Activated naive CD4-positive, alpha-beta T cell treated with anti-CD3 and anti-CD28 coated beads, Interleukin-2, amount 50 U/mL, for 72 hours (primary cell): ENCODE data around the gene SLC13A2. TPM values are rescaled to one million over a fixed set of nuclear protein-coding genes. Genes with fewer than 3 reads are reported as not detected.

Experiments used
- ATAC-seq, 2 donors: fragments of 150-1000 bp; cut with Tn5 transposase; 2 replicates each; pipeline ENCODE4 v1.10.0; 2021; ENCODE audit warnings: mild to moderate bottlenecking in 2 of 2, moderate library complexity in 2 of 2
- DNase-seq, 2 donors: peaks; one replicate each; pipeline ENCODE4 v3.0.0; 2021 to 2022; ENCODE audit warnings: low spot score in 2 of 2
- H3K27ac Mint-ChIP-seq, 2 donors: one replicate each; pipeline ENCODE4 v1.8.0; 2022; ENCODE audit warnings: mild to moderate bottlenecking in 2 of 2, mixed read lengths in 2 of 2
- H3K36me3 Mint-ChIP-seq, 2 donors: one replicate each; pipeline ENCODE4 v1.8.0; 2022; ENCODE audit warnings: mixed read lengths in 2 of 2
- H3K9me3 Mint-ChIP-seq, 2 donors: one replicate each; pipeline ENCODE4 v1.8.0; 2022; ENCODE audit warnings: mixed read lengths in 2 of 2
- total RNA-seq, 2 donors: library from RNA; stranded (reverse); gene quantifications; one replicate each; pipeline ENCODE4 v1.2.3, GENCODE V29; 2022

Gene SLC13A2
- total RNA-seq, 2 donors from 2014 or later, result not detected

DNA sequence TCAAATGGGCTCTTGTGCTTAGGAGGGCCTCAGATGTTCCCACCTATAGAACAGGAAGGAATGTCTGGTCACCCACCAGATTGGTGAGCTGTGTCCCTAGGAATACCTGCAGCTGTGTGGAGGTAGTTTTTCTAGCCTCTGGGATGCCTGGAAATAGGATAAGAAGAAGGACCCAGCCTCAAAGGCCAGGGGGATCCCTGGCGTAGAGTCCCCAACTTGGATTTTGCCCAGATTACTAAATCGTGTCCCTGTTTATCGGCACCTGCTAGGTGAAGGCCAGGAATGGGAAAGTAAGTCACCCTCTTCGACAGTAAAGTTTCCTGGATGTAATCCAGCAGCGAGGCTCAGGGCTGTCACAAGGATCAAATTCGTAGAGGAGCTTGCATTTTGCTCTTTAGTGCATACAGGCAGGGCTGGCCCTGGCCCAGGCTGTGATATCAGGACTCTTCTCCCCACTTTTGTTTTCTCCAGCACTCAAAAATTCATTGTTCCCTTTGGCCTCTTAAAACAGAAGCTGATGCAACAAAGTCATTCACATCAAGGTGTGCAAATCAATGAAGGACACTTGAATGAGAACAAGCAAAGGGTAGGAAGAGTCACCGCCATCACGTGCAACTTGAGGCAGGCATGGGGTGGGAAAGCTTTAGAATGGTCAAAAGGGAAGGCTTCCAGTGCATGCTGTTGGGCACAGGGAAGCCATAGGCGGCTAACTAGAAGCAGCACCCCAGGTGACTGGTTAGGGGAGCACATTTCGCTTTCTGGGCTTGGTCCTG is 7.5 kb downstream of the SLC13A2 start:
- ATAC-seq (no peak), DNase-seq (no peak)
- Mint-ChIP-seq H3K27ac (no peak overlapping the region), H3K36me3 (no peaks in the 10 kb centered on the region), H3K9me3 (no peaks in the 10 kb centered on the region)

DNA sequence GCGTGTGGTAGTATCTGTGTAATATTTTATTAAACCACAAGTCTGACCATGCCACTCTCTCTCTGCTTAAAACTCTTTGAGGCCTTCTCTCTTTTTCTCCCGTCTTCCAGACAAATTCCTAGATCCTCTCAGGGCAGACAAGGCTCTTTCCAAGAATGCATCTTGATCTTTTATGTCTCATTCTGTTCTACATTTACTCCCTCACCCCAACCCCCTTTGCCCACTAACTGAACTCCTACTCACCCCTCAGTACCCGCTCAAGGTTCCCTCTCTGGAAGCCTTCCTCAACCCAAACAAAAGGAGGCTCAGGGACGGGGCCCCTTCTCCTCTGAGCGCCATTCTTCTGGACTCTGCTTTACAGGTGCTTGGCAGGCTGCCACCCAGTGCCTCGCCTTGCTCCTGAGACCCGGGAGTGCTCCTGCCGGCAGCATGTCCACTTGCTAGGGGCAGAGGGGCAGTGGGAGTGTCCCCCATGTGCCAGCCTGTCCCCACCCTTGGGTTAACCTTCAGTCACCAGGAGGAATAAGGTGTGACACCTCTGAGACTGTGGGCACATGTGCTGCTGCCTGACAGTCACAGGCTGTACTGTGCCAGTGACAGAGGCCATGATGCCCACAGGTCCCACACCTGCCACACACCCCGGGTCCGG is 9.2 kb downstream of the SLC13A2 start:
- Mint-ChIP-seq H3K27ac (peak overlapping the region in 1 of 2 donors; percentile 47), H3K9me3 (no peaks in the 10 kb centered on the region), H3K36me3 (no peaks in the 10 kb centered on the region)
- no peak for DNase-seq
- ATAC-seq, result no peak

GRCh38 chr17:28484296-28484695 is 10.9 kb downstream of the SLC13A2 start:
- ATAC-seq, result peak in 1 of 2 donors; percentile 90
- H3K27ac Mint-ChIP-seq, result peak overlapping the region in 1 of 2 donors; percentile 8
- H3K9me3 Mint-ChIP-seq, result no peaks in the 10 kb centered on the region
- H3K36me3 Mint-ChIP-seq, result no peaks in the 10 kb centered on the region
- no peak for DNase-seq

GRCh38 chr17:28485049-28485448 is 11.6 kb downstream of the SLC13A2 start:
- H3K9me3 Mint-ChIP-seq, result no peaks in the 10 kb centered on the region
- H3K27ac Mint-ChIP-seq, result no peak overlapping the region
- DNase-seq (no peak), ATAC-seq (no peak)
- H3K36me3 Mint-ChIP-seq, result no peaks in the 10 kb centered on the region

DNA sequence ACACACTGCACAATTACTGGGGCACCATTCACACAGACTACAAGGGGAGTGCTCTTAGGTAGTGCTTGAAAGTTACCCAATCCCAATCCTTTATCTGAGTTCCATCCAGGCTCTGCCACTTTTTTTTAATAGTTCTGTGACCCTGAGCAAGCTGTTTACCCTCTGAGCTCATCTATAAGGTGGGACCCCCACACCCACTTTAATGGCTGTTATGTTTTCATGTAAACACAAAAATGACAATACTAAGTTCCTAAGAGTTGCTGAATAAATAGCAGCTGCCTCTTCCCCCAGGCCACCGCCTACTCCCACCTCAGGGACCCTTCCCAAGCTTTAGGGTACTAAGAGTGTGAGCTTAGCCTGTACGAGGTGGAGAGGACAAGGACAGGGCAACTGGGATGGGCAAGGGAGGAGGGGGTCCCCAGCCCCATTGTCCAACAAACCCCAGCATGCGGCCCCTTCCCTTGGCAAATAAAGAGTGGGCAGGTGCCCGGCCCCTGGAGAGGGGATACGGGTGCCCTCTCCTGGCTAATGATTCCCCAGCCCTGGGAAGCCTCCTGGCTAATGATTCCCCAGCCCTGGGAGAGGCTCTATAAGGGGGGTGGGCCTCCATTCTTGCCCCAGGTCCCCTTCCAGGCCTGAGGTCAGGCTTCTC is 14.6 kb downstream of the SLC13A2 start:
- Mint-ChIP-seq H3K27ac (no peak overlapping the region), H3K9me3 (no peaks in the 10 kb centered on the region), H3K36me3 (no peaks in the 10 kb centered on the region)
- DNase-seq (no peak), ATAC-seq (no peak)

- Mint-ChIP-seq H3K36me3 (no peaks in the 10 kb centered on the region), H3K9me3 (no peaks in the 10 kb centered on the region), H3K27ac (no peak overlapping the region)
- DNase-seq, result no peak
- no peak for ATAC-seq
Observed at GRCh38 chr17:28488533-28489276, 15.3 kb downstream of the SLC13A2 start.

GRCh38 chr17:28491286-28491685 is 17.8 kb downstream of the SLC13A2 start:
- H3K9me3 Mint-ChIP-seq, result no peaks in the 10 kb centered on the region
- ATAC-seq (no peak), DNase-seq (no peak)
- peak overlapping the region in 1 of 2 donors; percentile 65 for H3K27ac Mint-ChIP-seq
- H3K36me3 Mint-ChIP-seq, result no peaks in the 10 kb centered on the region

DNA sequence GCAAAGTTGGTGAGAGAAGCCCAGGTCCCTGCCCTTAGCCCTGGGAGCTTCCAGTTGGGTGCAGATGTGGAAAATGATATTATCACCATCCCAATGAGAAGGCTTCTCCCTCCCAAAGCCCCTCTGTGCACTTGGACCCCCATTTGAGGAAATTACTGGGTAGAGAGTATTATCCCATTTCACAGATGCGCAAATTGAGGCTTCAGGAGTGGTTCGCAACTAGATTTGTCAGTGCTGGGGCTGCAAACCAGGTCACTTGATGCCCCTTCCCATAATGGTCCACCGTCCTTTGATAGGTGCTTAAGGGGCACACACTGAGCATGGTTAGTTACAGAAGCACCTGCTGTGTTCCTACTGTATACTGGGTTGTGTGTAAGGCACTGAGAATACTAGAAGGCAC is 18.4 kb downstream of the SLC13A2 start:
- Mint-ChIP-seq H3K27ac (no peak overlapping the region), H3K9me3 (no peaks in the 10 kb centered on the region), H3K36me3 (no peaks in the 10 kb centered on the region)
- ATAC-seq, result no peak
- DNase-seq, result no peak

DNA sequence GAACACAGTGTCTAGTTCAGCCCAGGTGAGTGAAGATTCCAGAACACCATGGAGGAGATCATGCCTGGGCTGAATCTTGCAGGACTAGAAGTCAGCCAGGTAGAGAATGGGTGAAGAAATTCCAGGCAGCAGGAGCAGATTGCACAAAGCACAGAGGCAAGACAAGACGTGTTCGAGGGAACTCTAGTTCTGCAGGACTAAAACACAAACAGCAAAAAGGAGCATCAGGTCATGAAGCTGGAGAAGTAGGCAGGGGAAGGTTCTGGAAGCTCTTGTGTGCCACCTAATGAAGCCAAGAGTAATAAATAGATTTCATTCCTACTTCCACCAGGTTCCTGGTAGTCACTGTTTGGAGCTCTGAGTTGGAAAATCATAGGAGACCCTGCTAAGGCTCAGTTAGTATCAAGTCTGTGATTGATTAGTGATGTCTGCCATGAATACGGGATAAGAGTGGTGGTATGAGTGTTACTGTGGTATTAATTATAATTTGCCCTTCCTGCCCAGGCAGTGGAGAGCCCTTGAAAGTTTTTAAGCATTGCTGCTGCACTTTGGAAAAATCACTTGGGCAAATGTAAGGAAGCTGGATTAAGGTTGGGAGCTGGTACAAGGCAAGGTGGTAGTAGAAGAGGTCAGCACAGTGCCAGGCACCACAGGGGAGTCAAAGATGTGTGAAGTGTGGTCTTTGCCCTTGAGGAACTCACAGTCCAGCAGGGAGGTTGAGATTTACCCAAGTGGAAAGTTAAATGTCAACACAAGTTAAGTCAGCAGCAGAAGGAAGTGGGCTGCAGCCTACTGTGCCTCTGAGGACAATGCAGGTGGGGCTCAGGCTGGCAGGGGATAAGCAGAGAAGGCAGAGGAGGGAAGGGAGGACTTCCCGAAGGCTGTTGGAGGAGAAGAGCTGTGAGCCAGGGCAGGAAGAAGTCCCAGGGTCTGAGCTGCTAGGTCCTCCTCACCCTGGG is 19.2 kb downstream of the SLC13A2 start:
- ATAC-seq, result no peak
- Mint-ChIP-seq H3K36me3 (no peaks in the 10 kb centered on the region), H3K9me3 (no peaks in the 10 kb centered on the region), H3K27ac (no peak overlapping the region)
- DNase-seq, result no peak

- no peak for DNase-seq
Observed at GRCh38 chr17:28493460-28493859, 20.0 kb downstream of the SLC13A2 start.

GRCh38 chr17:28494445-28495188 is 21.2 kb downstream of the SLC13A2 start:
- Mint-ChIP-seq H3K36me3 (no peaks in the 10 kb centered on the region), H3K27ac (no peak overlapping the region), H3K9me3 (no peaks in the 10 kb centered on the region)
- ATAC-seq (peak; percentile 87 to 93), DNase-seq (peak; percentile 70 to 86)

More at GRCh38 chr17:28493460-28493859, 20.0 kb downstream of the SLC13A2 start:
- no peaks in the 10 kb centered on the region for H3K36me3 Mint-ChIP-seq
- no peak overlapping the region for H3K27ac Mint-ChIP-seq
- H3K9me3 Mint-ChIP-seq, result no peaks in the 10 kb centered on the region
- ATAC-seq, result no peak

DNA sequence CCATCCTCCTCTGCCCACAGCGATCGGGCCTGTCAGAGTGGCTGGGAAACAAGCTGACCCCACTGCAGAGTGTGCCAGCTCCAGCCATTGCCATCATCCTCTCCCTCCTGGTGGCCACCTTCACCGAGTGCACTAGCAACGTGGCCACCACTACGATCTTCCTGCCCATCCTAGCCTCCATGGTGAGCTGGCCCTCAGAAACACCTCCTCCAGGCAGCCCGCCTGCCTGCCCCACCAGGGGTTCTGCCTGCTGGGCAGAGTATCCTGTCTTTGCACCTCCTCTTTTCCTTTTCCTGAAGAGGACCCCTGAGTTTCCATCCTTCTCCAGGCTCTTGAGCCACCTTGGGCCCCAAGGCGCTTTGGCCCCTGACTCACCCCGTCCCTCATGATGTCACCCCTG is 22.2 kb downstream of the SLC13A2 start:
- no peak for DNase-seq
- Mint-ChIP-seq H3K27ac (no peak overlapping the region), H3K36me3 (no peaks in the 10 kb centered on the region), H3K9me3 (no peaks in the 10 kb centered on the region)
- ATAC-seq, result no peak

- no peaks in the 10 kb centered on the region for H3K36me3 Mint-ChIP-seq
- no peaks in the 10 kb centered on the region for H3K9me3 Mint-ChIP-seq
- no peak for DNase-seq
- H3K27ac Mint-ChIP-seq, result no peak overlapping the region
- ATAC-seq, result no peak
Observed at GRCh38 chr17:28497931-28498330, 24.5 kb downstream of the SLC13A2 start.

DNA sequence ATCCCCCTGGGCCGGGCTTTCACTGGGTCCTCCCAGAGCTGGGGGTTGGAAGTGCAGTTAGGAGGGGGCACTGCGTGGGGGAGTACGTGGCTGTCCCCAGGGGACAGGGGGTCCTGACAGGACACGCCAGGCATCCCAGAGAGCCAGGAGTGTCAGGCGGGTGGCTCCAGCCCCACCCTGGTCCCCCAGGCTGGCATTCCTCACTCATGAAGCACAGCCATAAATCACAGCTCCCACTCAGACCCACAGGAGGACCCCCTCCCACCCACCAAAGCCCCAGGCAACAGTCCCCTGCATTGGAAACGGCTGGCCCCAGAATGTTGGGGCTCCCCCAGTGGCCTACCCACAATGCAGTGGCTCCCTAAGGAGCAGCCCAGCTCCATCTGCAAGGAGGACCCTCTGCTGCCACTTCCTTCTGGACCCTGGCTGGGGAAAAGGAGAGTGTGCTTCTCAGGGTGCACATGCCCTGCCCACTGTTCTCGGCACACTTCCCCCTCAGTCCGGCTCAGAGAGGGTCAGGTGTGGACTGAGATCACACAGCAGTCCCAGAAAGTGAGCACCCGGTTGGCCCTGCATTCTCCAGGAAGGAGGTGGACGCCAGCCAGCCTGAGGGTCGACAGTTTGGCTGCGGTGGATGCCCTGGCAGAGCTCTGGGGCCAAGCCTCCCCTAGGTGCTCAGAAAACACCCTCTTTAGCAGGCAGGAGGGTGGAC is 25.4 kb downstream of the SLC13A2 start:
- H3K9me3 Mint-ChIP-seq, result no peaks in the 10 kb centered on the region
- H3K36me3 Mint-ChIP-seq, result no peaks in the 10 kb centered on the region
- no peak overlapping the region for H3K27ac Mint-ChIP-seq
- DNase-seq, result no peak
- no peak for ATAC-seq

DNA sequence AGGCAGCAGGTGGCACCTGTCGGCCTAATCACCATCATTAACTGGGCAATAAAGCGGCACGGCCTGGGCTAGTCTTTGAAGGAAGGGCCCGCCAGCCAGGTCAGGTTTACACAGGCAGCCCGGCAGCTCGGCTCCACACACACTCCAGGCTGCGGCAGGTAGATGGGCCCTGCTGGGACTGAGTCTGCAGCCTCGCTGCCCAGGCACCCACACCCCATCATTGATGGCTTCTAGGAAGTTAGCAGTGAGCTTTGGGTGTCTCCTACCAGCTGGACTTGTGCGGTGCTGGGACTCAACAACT is 25.9 kb downstream of the SLC13A2 start:
- no peak for ATAC-seq
- no peaks in the 10 kb centered on the region for H3K9me3 Mint-ChIP-seq
- DNase-seq, result no peak
- H3K27ac Mint-ChIP-seq, result no peak overlapping the region
- no peaks in the 10 kb centered on the region for H3K36me3 Mint-ChIP-seq
